Mucosa of stomach (tissue), 1 donor: ENCODE data around the gene ADAMTS6.

Experiments used
- H3K27me3 ChIP-seq: one replicate; pipeline ENCODE4 v1.7.0; 2013; ENCODE audit warnings: mild to moderate bottlenecking, low read length; ENCODE audit not compliant: control insufficient read depth, insufficient read depth
- H3K36me3 ChIP-seq: one replicate; pipeline ENCODE4 v1.7.0; 2013; ENCODE audit warnings: low read length; ENCODE audit not compliant: control insufficient read depth, insufficient read depth
- H3K4me1 ChIP-seq: one replicate; pipeline ENCODE4 v1.7.0; 2013; ENCODE audit warnings: mild to moderate bottlenecking, low read length; ENCODE audit not compliant: control insufficient read depth, insufficient read depth
- H3K4me3 ChIP-seq: one replicate; pipeline ENCODE4 v1.7.0; 2013; ENCODE audit warnings: low read length
- H3K9ac ChIP-seq: one replicate; pipeline ENCODE4 v1.7.0; 2013; ENCODE audit warnings: mild to moderate bottlenecking, low read length, moderate library complexity
- H3K9me3 ChIP-seq: one replicate; pipeline ENCODE4 v1.7.0; 2013; ENCODE audit warnings: mild to moderate bottlenecking, low read length, moderate library complexity; ENCODE audit not compliant: control insufficient read depth
- donor health status: Pancreatic carcinoma.

Gene ADAMTS6

DNA sequence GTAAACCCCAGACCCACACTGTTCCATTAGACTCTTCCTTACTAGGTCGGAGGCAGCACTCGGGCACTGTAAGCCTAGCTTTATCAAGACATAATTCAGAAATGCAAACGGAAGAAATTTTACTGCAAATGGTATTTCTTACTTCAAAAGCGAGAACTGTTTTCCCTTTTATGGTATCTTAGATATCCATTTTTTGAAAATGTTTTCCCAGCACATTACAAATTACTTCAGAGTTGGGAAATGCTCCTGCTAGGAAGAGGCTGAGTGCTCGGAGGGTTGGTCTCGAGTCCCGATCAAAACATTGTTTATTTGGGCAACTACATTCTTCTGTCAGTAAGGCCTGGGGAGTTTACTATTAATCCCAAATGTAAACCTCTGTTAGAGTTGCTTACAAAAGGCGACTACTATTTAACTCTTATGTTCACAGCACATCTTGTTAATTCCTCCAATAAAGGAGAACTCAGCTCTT lies 380.1 kb downstream of the ADAMTS6 start:
- Histone ChIP-seq H3K9ac (no peak overlapping the region), H3K36me3 (no peaks in the 10 kb centered on the region), H3K9me3 (no peaks in the 10 kb centered on the region), H3K4me1 (peaks cover 6% of the 10 kb centered on the region), H3K4me3 (no peak overlapping the region), H3K27me3 (no peaks in the 10 kb centered on the region)

DNA sequence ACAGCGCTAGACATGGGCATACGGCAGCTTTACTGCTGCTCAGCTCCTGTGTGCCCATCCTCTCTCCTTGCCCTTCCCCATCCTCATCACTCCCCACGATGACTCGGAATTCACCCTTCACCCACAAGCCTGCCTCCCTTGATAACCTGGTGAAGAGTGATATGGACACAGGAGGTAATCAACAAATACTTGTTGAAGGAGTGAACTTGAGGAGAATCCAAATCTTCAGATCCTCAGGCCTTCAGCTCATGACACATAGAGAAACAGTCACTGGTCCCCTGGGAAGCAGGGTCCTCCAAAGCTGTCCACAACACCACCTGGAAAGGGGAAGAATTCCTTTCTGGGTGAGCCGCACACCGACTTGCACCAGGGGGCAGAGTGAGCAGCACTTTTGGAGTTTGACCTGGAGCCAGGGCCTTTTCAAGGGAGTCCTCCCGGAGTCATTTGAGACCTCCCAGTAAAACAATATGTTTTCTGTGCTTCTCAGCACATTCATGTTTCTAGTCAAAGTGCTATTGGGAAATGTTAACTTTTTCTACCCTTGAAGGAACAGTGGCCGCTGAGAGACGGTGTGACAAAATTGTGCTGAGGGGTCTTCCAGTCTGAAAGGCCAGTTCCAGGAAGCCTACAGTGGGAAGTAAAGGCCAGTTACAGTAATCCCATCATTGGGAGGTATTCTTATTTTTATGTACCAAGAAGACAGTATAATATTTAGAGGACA lies 380.6 kb downstream of the ADAMTS6 start:
- no peaks in the 10 kb centered on the region for H3K36me3 ChIP-seq
- no peaks in the 10 kb centered on the region for H3K9me3 ChIP-seq
- H3K27me3 ChIP-seq = no peaks in the 10 kb centered on the region
- H3K4me3 ChIP-seq = no peak overlapping the region
- H3K9ac ChIP-seq = no peak overlapping the region
- peaks cover 6% of the 10 kb centered on the region for H3K4me1 ChIP-seq
